ENCODE measurements around the gene GCG. TPM values are rescaled to one million over a fixed set of nuclear protein-coding genes. Genes with fewer than 3 reads are reported as not detected.

The GCG gene
- total RNA-seq, 1 donor from 2014 or later = not detected

DNA sequence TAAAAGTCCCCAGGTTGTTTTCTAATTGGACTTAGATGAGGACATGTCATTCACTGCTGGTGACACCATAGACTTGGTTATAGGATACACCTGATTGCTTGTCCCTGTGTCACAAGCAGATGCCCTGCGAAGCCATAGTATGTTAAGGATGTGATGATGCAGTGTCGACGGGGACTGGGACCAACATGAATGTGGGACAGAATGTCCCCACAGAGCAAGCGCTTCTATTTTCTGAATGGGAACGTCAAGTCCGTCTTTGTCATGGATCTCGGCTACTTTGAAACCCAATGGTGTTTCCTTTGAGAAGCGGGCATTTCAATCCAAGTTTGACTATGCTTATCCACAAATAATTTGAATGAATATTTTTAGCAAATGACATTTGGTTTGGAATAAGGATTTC lies 2.1 kb downstream of the GCG start:
- no peak for DNase-seq (ENCODE audit: low read depth in 2 of 2)

DNA sequence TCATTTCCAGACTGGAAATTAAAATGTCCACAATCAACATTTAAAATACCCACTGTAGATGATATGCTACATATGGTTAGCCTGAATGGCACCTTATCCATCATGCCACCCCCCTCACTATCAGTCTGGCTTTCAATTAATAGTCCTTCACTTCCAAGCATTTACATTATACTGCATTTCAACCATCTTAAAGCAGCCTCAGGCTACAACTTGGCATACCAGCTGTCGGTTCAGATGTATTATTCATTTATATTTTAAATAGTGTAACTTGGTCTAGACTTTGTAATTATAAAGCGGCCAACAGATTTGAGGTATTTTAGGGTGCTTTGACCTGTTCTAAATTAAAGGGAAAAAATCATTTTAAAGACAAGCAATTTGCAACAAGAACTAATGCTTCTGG lies 2.6 kb downstream of the GCG start:
- DNase-seq (ENCODE audit: low read depth in 2 of 2) = no peak

DNA sequence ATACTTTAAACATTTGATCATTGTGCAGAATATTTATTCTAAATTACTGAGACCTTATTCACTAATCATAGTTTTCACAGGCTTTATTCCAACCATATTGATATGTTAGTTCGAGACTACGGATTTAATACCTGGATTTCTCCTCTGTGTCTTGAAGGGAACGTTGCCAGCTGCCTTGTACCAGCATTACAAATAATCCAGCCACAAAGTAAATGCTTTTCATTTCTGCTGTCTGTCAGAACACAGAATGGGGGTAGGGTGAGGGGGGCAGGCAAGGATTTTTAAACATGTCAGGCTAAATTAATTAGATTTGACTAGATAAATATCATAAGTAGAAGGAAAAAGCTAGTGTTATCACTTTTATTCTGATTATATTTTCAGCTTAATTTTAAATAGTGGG lies 3.1 kb downstream of the GCG start:
- no peak for DNase-seq (ENCODE audit: low read depth in 2 of 2)

DNA sequence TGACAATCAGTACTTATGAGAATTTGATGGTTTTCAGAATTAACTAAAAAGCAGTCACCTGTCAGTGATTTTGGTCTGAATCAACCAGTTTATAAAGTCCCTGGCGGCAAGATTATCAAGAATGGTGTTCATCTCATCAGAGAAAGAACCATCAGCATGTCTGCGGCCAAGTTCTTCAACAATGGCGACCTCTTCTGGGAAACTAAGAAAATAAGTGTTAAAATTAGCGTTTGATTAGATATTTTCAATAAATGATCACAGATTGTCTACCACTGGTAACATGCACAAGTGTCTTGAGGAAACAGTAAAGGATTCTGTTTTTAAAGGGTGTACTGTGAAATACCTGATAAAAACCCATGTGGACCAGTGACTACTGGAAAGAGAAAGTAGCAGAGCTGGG lies 8.1 kb downstream of the GCG start:
- DNase-seq (ENCODE audit: low read depth in 2 of 2) = no peak

DNA sequence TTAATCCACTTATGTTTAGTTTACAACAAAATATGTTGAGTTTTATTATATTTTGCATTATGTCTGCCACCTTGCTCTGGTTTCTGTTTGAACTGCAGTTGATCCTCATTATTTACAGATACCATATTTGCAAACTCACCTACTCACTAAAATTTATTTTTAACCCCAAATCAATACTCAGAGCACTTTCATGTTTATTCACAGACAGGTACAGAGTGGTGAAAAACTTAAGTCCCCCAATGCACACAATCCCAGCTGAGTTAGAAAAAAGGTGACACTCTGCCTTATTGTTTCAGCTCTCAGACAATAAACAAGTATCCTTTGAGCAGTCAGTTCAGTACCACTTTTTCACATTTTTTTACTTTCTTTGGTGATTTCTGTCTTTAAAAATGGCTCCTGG lies 13.7 kb downstream of the GCG start:
- DNase-seq (ENCODE audit: low read depth in 2 of 2) = no peak

DNA sequence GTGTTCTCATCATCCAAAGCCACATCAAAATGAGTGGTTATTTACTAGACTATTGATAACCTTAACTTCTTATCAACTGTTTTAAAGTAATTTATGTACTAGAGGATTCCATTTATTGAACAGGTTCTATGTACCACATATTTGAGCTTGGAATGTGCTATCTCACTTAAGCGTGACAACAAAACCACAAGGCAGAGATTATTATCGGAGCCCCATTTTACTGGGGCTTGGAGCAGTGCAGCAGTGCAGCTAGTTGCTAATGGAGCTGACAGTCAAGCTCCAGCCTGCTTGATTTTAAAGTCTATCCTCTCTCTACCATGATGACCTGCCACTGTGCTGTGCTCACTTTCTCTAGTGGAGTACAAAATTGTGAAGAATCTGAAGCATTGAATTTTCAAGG lies 24.6 kb downstream of the GCG start:
- no peak for DNase-seq (ENCODE audit: low read depth in 2 of 2)

DNA sequence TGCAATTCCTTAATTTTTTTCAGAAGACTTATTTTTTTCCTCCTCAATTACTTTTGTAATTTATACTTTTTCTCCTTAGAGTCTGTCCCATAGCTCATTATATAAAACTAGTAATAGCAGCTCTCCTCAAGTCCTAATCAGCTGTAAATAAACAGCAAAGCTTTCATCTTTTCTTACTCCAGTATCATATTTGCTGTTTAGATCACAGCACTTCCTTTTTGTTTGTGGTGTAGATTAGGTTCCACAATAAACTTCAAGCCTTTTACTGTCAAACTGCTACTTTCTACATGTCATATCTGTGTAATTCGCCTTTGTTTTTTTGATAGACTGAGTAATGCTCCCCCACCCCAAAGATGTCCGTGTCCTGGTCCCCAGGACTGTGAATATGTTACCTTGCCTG lies 25.5 kb downstream of the GCG start:
- DNase-seq (ENCODE audit: low read depth in 2 of 2) = no peak

DNA sequence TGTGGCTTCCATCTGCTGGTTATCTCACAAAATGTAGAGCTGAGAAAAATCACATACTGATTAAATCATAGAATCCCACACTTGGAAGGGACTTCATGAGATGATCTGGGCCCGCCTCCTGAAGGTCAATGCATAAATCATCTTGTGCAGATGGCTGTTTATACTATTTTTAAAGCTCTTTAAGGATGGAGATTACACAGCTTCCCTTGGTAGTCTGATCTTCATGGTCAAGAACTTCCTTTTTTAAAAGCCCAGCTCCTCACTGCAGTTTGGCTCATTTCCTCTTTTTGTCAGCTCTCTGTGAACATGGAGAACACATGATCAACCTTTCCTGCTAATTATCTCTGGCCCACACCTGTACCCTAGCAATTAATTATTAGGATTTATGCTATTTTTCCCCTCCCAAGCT lies 25.9 kb downstream of the GCG start:
- DNase-seq (ENCODE audit: low read depth in 2 of 2) = peak in 1 of 2 donors; percentile 30

DNA sequence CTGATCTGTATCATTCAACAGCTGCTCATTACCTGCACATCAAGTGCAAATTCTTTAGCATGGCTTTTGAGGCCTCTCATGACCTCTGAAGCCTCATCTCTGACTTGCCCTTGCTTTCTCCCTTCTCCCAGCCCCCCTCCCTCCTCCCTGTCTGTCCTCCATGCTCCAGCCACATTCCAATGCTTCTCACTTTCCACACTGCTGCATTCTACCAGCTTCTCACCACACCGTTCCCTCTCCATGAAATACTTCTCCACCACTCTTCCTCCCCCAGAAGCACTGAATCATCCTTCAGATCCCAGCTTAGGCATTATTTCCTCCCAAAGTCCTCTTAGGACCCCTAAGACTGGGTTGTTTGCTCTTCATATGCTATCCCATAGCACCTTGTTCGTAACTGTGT lies 26.9 kb downstream of the GCG start:
- DNase-seq (ENCODE audit: low read depth in 2 of 2) = no peak

DNA sequence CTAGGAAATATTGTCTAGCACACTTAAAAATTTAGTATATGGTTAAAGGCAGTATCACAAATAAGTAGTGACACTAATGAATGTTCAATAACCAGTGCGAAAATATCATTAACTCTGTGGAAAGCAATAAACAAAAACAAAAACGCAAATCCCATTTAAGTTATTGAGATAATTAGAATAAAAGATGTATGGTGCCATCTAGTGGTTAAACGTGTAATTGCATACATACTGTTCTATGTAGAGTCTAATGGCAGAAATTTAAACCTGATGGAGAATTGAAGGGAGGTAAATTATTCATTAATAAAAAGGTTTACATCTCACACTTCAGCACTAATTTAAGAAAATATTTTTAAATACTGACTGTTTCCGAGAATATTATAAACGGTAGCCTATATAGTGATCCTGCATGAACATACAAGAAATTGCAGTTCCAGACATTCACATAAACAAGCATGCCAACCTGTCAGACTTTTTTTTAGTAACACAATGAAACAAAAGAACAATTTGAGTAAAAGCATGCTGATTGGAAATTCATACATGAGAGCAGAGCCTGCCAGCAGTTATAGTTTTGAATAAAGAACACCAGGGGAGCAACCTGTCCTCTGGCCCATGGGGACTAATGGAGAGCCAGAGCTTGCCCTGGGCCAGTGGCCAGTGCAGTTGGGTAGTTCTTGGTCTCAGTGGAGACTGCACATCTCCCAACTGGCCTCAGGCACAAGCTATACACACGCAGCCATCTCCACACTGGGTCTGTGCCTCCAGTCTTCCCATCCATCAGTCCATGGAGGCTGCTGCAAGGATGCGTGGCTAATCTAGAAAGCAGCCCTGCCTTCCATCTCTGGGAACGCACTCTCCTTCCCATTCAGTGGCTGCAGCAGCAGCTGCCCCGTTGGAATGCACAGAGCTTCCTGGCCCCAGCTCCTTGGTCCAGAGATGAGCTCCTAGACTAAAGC lies 28.0 kb downstream of the GCG start:
- DNase-seq (ENCODE audit: low read depth in 2 of 2) = peak; percentile 69 to 70

DNA sequence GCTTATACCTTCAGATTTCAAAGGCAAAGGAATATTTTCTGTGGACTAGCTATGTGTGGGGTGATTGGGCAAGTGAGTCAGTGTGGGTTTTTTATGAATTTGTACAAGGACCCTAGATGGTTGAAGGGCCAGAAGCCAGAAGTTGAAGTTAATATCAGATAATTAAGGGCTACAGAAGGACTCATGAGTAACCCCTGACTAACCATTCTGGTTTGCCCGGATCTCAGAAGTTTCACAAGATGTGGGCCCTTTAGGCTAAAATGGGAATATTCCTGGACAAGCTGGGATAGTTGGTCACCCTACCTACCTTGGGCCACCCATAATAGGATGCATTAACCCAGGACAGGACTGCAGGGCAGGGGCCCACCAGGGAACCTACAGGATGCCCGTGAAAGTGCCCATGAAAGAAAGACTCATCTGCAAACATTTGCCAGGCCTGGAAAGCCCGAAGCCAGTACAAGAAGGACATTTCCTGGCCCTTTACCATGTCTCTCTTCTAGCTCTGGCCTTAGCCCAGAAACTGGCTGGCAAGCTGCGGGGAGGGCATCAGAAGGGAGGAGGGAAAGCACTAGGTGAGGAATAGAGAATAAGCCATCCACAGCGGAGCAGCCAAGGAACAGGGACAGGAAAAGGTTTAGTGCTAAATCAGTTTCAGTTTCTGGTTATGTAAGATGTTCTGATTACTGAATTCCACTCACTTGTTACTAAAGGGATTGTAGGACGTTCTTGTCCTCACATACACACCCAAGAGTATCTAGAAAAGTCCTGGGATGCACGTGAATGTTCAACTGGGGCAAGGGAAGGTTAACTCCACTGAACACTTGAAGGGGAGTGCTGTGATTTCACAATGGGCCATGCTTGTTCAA lies 33.6 kb downstream of the GCG start:
- no peak for DNase-seq (ENCODE audit: low read depth in 2 of 2)

DNA sequence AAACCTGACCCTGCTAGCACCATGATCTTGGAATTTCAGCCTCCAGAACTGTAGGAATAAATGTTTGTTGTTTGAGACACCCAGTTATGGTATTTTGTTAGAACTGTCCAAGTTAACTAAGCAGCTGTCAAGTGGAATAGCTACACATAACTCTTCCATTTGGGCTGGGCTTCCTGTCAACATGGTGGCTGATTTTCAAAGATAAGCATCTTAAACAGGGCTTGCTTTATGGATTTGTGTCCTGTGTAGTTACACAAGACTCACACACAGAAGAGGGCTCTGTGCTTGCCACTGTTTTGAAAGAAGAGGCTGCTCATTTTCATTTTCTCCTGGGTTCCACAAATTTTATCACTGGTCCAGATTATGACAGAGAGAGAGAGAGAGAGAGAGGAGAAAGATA lies 35.7 kb downstream of the GCG start:
- no peak for DNase-seq (ENCODE audit: low read depth in 2 of 2)

DNA sequence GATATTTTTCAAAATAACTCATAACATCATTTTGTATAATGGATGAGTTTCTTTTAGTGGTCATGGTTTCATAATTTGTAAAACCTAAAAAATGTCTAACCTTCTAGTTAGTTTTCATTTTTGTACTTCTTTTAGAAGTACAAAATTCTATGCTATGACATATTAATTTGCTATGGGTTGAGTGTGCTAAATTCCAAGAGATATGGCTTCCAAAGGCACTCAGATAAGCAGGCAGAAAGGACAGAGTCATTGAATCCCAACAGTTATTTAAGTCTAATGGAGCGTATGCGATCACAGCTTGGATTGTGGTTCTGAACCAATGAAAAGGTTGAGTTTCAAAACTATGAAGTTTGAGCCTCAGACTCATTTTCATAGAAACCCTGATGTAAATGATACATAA lies 37.0 kb downstream of the GCG start:
- DNase-seq (ENCODE audit: low read depth in 2 of 2) = no peak

DNA sequence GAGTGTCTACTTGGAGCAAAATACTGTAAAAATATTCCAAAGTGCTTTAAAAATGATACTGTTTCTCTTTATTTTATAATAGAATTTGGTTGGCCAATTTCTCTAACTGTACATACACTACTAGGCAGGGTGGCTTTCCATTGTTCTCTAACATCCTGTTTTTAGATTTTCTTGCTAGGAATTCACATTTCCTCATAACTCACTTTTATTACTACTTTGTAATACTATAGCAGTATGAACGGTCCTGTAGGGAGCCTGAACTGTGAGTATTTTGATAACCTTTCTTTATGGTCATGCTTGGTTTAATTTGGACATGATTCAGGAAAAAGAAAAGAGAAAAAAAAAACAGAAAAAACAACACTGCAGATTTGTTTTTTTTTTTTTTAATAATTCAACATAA lies 37.8 kb downstream of the GCG start:
- peak; percentile 93 to 95 for DNase-seq (ENCODE audit: low read depth in 2 of 2)

DNA sequence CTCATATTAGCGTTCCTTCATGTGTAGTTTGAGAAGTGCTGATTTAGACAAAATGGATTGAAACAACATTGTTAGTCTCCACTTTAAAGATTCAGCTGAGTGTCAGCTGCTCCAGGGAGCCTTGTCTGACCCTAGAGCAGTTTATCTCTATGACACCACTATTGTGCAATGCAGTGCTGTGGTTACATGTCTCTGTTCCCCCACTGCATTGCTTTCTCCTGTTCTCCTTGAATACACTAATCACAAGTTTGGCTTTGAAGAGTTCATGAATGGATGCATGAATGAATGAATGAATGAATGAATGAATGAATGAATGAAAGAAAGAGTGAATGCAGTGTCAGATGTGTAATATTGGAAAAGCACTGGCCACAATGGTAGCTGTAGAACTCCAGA lies 38.3 kb downstream of the GCG start:
- peak; percentile 45 to 83 for DNase-seq (ENCODE audit: low read depth in 2 of 2)

DNA sequence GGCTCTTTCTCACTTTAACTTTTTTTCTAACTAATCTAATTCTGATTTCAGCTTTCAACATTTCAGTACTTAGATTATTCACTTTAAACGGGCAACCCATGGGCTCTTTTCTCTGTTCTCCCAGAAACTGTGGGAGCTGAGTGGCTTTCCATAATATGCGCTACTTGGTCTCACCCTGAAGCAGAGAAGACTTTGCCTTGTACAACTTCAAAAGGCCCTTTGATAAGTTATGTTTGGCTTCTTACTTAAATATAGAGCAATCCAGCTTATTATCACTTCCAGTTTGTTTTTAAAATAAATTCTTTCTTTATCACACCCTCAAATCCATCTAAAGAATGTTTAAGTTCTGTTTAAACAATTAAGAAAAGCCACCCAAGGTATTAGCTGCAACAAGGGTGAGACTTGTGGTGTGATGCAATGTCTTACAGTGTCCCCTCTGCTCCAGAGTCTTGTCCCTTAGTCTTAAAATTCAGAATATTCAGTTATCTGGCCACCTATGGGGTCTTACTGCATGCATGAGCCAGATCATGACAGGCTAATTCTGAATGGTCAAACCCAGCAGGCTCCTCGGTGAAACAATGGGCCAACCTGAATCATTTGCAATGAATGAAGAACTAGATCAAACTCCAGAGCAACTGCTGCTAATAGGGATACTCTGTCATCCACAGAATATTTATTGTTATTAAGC lies 38.8 kb downstream of the GCG start:
- no peak for DNase-seq (ENCODE audit: low read depth in 2 of 2)

DNA sequence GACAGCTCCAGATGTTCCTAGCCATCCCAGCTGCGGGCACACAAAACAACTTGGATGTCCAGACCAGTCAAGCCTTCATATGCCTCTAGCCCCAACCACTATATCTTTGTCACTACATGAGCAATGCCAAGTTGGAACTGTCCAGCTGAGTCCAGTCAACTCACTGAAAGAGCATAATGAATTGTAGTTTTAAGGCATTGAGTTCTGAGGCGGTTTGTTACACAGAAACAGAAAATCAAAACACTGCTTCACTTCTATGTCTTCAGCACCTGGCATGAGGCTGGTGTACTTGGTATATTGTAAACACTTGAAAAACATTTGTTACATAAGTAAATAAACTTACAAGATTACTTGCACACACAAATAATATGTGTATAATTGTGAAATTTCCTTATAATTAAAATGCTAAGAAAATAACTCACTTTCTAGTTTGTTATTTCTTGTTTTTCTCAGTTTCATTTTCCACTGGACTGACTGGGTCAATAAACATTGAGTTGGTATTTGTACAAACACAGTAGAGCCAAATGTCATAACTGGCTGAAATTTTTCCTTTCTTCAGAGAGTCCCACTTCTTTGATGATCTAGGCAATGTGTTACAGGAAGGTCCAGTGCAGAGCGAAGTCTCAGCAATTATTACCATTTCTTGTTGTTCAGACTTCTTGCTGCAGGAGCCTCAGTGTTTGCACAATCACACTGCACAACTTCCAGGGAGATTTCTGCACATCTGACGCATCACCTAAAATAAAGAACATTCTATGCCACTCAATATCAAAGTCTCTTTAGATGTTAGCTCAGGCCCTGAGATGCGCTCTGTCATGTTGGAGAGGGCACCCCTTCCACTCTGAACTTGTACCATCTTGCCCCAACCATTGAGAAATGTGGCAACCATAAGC lies 39.8 kb downstream of the GCG start:
- DNase-seq (ENCODE audit: low read depth in 2 of 2) = no peak

DNA sequence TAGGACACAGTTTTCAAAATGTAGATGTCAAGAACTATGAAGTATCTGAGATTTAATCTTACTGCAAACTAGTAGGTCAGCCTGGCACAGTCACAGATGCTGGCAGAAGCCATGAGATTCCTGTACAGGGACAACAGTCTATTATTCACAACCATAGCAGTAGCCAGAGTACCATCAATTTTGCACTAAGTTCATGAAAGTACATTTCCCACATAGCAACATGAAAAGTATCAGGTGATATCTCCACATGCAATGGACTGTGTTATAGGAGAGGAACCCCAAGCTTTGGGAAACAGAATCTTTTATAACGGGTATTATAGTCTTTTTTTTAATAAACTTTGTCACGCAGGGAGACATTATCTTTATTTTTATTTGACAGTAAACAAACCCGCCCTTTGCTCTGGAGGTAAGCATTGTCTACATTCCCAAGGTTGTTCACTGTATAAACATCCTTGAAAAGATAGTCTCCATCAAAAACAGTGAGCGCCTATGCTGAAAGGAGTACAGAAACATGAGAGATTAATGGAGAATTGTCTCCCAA lies 44.6 kb downstream of the GCG start:
- DNase-seq (ENCODE audit: low read depth in 2 of 2) = no peak

DNA sequence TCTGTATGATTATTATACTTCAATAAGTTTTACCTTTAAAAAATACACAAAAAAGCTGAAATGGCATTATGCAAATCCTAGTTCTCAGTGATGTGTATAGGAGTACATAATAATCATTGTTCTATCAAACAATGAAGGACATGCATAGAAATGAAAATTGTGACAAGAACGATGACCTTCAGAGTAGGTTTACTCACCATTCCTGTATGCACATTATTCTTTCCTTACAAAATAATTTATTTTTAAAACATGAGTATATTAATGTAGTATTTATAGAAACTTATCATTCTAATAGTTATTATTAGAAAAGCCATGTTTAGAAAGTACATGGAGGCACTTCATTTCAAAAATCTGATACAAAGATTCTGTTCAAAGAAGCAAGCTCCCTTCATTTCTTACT lies 45.3 kb downstream of the GCG start:
- DNase-seq (ENCODE audit: low read depth in 2 of 2) = no peak

DNA sequence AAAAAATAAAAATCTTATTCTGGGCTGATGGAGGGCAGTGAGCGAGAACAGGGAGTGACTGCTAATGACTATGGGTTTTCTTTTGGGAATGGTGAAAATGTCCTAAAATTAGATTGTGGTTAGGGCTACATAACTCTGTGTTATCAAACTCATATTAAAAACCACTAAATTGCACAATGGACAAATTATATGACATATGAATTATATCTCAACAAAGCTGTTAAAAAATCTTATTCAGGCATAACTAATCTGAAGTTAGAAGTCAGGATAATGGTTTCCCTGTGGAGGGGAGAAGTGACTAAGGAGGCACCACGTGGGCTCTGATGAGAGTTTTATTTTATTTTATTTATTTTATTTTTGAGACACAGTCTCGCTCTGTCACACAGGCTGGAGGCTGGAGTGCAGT lies 45.9 kb downstream of the GCG start:
- no peak for DNase-seq (ENCODE audit: low read depth in 2 of 2)

All from dermis microvascular lymphatic vessel endothelial cell (primary cell).